Left renal cortex interstitium (tissue), 4 donors: ENCODE data around the gene HNRNPC. TPM values are rescaled to one million over a fixed set of nuclear protein-coding genes. Genes with fewer than 3 reads are reported as not detected.
A peak's percentile ranks its signal among the peaks of the same experiment; 100 is the strongest.
"Not testable (repeated sequence)": the region's sequence is repeated elsewhere in the genome, so short reads cannot be mapped to it uniquely, and the experiment has no call there.

ENCODE experiments used
- DNase-seq, 4 donors: peaks; one replicate each; pipeline ENCODE4 v3.0.0-alpha.2; 2013; ENCODE audit warnings: low read depth in 4 of 4, low spot score in 2 of 4, missing footprints in 1 of 4
- polyA plus RNA-seq, 4 donors: library from polyadenylated mRNA; unstranded; fragments of 120-200 nt; gene quantifications; one replicate each; pipeline ENCODE4 v1.2.1, GENCODE V29; 2013; ENCODE audit not compliant: insufficient read length in 4 of 4

HNRNPC gene
- polyA plus RNA-seq: 1,000 to 10,000 TPM in 1 of 4 donors, 100 to 1,000 TPM in 3; 878 to 1,023 (median 885) TPM

- DNase-seq: peak; percentile 100
These were observed at the start of gene HNRNPC for GRCh38 chr14:21269252-21270046. Gene HNRNPC, minus strand, starts transcription at chr14:21269442. Its CDS starts 35,249 bp downstream, at chr14:21234193.

- no peak for DNase-seq
These were observed 48.2 kb upstream of the HNRNPC start for GRCh38 chr14:21317398-21317797.

DNA sequence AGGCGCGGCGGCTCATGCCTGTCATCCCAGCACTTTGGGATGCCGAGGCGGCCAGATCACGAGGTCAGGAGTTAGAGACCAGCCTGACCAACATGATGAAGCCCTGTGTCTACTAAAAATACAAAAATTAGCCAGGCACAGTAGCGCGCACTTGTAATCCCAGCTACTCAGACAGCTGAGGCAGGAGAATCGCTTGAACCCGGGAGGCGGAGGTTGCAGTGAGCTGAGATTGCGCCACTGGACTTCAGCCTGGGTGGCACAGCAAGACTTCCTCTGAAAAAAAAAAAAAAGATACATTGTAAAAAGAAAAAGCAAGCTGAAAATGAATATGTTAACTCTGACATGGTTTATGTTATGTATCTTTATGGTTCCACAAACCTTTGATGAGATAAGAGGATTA is 44.3 kb upstream of the HNRNPC start:
- DNase-seq: no peak

GRCh38 chr14:21311614-21312013 is 42.4 kb upstream of the HNRNPC start:
- DNase-seq: no peak

- DNase-seq: no peak
These were observed 40.7 kb upstream of the HNRNPC start for GRCh38 chr14:21309956-21310355.

- DNase-seq: no peak
These were observed 40.0 kb upstream of the HNRNPC start for GRCh38 chr14:21309238-21309636.

DNA sequence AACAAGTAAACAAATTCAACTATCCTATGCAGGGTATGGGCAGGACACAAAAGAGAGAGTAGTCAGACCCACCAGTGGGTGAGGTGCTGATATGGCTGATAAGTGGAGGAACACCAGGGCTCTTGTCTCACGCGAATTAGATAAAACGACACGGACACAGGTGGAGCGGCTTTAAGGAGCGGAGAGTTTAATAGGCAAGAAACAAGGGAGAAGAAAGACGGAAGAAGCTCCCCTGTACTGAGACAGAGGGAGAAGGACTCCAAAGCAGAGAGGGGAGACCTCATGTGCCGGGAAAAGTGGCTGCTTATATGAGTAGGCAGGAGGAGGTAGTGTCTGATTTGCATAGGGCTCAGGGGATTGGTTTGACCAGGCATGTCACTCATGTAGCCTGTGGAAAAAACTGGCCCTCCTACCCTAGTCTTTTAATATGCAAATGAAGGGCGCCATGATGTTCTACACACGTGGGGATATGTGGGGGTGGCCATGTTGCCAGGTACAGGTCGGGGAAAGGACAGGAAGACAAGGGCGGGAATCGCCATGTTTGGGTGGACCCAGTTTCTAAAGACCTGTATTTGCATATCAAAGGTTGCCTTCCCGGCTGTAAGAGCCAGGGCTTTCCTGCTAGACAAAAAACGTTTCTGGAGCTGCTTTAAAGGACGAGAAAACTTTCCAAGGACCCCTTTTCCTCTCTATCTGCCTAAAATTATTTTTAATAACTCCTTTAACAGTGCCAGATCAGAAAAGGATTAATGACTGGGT is 39.4 kb upstream of the HNRNPC start:
- peak; percentile 58 to 77 (median 71) for DNase-seq

DNA sequence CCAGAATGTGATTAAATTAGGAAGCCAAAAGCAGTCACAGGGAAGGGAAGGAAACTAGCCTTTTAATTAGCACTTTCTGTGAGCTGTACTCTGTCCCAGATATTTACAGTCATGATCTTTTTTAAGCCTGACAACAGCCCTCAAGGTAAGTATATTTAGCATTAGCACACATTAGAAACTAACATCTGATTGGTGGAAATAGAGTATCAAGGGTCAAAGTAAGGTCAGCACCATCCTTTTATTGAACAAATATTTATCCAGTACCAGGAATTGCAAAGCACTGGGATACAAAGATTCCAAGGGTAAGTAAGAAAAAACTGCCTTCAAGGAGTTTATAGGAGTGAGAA is 38.9 kb upstream of the HNRNPC start:
- no peak for DNase-seq

- no peak for DNase-seq
These were observed 38.4 kb upstream of the HNRNPC start for GRCh38 chr14:21307637-21308036.

DNA sequence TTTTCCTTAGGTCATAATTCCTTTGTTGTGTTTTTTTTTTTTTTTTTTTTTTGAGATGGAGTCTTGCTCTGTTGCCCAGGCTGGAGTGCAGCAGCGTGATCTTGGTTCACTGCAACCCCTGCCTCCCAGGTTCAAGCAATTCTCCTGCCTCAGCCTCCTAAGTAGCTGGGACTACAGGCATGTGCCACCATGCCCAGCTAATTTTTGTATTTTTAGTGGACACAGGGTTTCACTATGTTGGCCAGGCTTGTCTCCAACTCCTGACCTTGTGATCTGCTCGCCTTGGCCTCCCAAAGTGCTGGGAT is 33.5 kb upstream of the HNRNPC start:
- DNase-seq: not testable (repeated sequence)

DNA sequence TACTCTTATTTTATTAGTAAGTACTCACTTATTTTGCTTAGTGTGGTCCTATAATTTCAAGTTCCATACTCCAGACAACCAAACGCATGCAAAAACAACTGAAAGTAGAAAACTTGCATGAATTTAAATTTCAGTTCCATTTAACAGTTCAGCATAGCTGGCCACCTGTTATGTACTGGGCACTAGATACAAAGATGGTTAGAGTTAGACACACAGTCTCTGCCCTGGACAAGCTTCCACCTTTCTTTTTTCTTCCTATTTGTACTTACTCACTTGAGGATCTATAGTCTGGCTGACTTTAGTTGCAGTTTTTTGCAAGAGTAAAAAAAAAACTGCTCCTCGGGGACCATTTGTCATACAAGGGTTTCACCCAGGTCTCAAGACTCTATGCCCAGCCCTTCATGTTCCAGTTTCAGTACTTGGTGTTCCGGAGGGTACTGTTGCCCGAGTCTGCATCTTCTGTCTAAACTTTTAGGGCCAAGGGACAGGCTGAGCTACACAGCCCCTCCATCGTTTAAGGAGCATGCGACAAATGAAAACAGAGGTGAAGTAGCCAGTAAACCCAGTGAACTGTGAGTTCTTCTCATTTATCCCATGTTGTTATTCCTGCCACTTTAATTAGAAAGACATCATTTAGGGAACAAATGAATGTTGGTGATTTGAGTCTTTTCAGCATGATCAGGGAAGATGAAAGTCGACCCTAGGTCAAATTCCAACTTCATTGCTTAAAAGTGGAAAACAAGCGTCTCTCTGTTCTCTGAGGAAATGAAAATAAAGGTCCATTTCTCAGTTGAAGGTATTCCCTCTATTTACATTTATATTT is 33.0 kb upstream of the HNRNPC start:
- DNase-seq: no peak

DNA sequence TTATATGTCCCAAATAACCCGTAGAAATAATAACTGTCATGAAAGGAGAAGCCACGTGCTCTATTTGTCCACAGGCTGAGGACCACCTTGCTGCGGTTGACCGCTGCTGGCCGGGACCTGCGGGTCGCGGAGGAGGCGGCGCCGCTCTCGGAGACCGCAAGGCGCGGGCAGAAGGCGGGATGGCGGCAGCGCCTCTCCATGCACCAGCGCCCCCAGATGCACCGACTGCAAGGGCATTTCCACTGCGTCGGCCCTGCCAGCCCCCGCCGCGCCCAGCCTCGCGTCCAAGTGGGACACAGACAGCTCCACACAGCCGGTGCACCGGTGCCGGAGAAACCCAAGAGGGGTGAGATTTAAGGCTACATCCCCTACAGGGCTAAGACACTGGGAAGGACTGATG is 31.6 kb upstream of the HNRNPC start:
- DNase-seq: no peak

- DNase-seq: no peak
These were observed 30.4 kb upstream of the HNRNPC start for GRCh38 chr14:21299562-21300130.

- no peak for DNase-seq
These were observed 29.1 kb upstream of the HNRNPC start for GRCh38 chr14:21298358-21298757.

- not testable (repeated sequence) for DNase-seq
These were observed 24.8 kb upstream of the HNRNPC start for GRCh38 chr14:21294026-21294425.

DNA sequence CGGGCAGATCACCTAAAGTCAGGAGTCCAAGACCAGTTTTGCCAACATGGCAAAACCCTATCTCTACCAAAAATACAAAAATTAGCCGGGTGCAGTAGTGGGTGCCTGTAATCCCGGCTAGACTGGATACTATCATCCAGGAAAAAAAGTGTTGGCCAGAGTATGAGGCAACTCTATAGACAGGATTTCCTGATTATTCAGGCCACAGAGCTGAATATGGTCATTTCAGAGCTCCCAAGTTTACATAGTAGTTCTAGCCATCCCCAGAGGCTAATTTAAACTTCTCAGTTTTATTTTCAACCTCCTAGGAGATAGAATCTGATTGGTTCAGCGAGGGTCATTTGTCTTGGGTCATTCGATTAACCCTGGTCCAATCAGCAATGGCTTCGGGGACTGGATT is 17.9 kb upstream of the HNRNPC start:
- no peak for DNase-seq

GRCh38 chr14:21286516-21286915 is 17.3 kb upstream of the HNRNPC start:
- DNase-seq: not testable (repeated sequence)

GRCh38 chr14:21281917-21282316 is 12.7 kb upstream of the HNRNPC start:
- not testable (repeated sequence) for DNase-seq

- no peak for DNase-seq
These were observed 10.5 kb upstream of the HNRNPC start, which contains the start of gene RPGRIP1 for GRCh38 chr14:21279783-21280182. Gene RPGRIP1, plus strand, starts transcription at chr14:21280083. Its CDS starts 7,894 bp downstream, at chr14:21287977.

- DNase-seq: no peak
These were observed 9.4 kb upstream of the HNRNPC start for GRCh38 chr14:21278632-21279031.
